Kidney epithelial cell (primary cell): ENCODE measurements around the gene COL23A1. TPM values are rescaled to one million over a fixed set of nuclear protein-coding genes. Genes with fewer than 3 reads are reported as not detected.

Experiments used
- DNase-seq: peaks from one replicate; pipeline ENCODE4 v3.0.0-alpha.2; 2010; ENCODE audit warnings: low read depth
- H3K27me3 ChIP-seq: 2 replicates; pipeline ENCODE4 v1.6.0; 2011; ENCODE audit warnings: low read length; ENCODE audit not compliant: control insufficient read depth, insufficient read depth
- H3K36me3 ChIP-seq: 2 replicates; pipeline ENCODE4 v1.5.1; 2011; ENCODE audit warnings: low read length; ENCODE audit not compliant: control insufficient read depth, insufficient read depth
- H3K4me3 ChIP-seq: 2 replicates; pipeline ENCODE4 v1.5.1; 2011; ENCODE audit warnings: low read depth, mild to moderate bottlenecking, control low read depth, low read length
- total RNA-seq: library from RNA; depleted of rRNA; stranded (reverse); fragments of >200 nt; gene quantifications from 2 replicates; pipeline ENCODE4 v1.2.3, GENCODE V29; 2015
- TF ChIP-seq, protein P1 (sequence below): IDR thresholded peaks from 2 replicates; pipeline ENCODE4 v1.5.1; 2011; ENCODE audit warnings: mild to moderate bottlenecking, moderate library complexity, low read length, control low read depth, inconsistent platforms; ENCODE audit not compliant: insufficient read depth, poor library complexity, severe bottlenecking

Gene COL23A1
- total RNA-seq, 1 donor from 2014 or later: 0.17 TPM

DNA sequence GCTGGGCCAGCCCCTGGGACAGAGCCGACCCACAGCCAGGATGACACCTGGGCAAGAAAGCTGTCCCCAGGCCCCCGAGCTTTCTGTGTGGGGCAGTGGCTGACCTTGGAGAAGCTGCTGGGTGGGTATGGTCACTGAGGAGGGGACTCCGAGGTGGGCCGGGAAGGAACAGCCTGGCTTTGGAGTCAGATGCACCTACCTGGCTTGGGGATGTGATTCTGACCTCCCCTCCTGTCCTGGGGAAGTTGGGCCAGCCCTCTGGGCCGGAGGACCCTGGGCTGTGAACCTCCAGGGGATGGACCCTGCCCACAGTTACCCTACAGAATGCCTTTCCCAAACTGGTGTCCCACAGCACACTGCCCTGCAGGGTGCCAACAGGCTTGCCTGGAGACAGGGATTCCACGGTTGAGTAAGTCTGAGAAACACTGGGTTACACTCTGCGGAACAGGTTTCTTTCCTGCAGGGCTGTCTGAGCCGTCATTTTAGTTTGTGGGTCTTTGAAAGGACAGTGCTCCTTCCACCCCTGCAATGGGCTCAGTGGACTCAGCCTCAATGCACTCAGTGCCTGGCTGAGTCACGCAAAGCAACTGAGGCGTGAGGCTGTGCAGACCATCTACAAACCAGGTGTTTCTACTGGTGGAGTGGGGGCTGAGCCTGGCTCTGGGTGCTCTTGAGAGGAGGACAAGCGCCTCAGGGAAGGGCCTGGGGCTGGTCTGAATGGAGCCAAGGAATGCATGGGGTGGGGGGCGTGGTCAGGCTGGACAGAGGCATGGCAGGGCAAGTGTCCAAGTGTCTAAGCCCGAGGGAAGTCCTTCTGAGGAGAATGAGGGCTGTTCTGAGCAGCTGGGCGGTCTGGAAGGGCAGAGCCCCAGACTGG lies 316.3 kb downstream of the COL23A1 start:
- peaks cover 7% of the 10 kb centered on the region for H3K27me3 ChIP-seq
- no peak for DNase-seq
- no peak overlapping the region for H3K4me3 ChIP-seq
- TF ChIP-seq, protein P1, sequence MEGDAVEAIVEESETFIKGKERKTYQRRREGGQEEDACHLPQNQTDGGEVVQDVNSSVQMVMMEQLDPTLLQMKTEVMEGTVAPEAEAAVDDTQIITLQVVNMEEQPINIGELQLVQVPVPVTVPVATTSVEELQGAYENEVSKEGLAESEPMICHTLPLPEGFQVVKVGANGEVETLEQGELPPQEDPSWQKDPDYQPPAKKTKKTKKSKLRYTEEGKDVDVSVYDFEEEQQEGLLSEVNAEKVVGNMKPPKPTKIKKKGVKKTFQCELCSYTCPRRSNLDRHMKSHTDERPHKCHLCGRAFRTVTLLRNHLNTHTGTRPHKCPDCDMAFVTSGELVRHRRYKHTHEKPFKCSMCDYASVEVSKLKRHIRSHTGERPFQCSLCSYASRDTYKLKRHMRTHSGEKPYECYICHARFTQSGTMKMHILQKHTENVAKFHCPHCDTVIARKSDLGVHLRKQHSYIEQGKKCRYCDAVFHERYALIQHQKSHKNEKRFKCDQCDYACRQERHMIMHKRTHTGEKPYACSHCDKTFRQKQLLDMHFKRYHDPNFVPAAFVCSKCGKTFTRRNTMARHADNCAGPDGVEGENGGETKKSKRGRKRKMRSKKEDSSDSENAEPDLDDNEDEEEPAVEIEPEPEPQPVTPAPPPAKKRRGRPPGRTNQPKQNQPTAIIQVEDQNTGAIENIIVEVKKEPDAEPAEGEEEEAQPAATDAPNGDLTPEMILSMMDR: no peak
- H3K36me3 ChIP-seq: no peaks in the 10 kb centered on the region

DNA sequence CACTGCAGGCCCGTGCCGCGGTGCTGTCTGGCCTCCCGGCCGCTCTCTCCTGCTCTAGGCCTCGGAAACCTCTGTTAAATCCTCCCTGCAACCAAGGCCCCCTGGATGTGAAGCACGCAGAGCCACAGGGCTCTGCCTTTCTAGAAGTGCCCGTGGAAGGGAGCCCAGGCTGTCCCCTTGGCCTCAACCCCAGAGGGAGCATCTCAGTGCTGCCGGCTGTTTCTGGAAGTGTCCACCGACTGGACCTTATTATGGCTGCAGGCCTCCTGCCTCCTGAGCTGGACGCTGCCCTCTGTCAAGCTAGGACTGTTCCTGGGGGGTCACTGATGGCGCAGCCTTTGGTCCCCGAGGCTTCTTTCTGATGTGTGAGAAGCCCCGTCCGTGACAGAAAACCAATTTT lies 317.2 kb downstream of the COL23A1 start:
- Histone ChIP-seq H3K36me3 (no peaks in the 10 kb centered on the region), H3K27me3 (peaks cover 3% of the 10 kb centered on the region), H3K4me3 (no peak overlapping the region)
- TF ChIP-seq, protein P1: no peak
- DNase-seq: no peak

DNA sequence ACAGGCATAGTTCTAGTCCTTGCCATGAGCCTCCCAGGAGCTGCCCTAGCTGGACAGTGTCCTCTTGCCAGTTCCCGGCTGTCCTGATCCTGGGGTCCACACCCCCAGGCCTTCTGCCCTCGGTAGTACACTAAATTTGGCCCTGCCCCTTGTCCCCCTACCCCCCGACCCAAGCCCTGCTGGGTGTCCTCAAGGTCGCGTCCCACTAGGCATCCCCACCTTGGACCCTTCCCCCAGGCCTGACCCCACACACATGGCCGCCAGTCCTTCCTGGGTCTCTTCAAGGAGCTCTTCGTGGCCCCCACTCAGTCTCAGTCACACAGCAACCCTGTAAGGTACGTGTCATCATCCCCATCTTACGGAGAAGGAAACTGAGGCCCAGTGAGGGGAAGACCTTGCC lies 317.6 kb downstream of the COL23A1 start:
- TF ChIP-seq, protein P1: no peak
- no peak for DNase-seq
- Histone ChIP-seq H3K27me3 (no peaks in the 10 kb centered on the region), H3K36me3 (no peaks in the 10 kb centered on the region), H3K4me3 (no peak overlapping the region)

DNA sequence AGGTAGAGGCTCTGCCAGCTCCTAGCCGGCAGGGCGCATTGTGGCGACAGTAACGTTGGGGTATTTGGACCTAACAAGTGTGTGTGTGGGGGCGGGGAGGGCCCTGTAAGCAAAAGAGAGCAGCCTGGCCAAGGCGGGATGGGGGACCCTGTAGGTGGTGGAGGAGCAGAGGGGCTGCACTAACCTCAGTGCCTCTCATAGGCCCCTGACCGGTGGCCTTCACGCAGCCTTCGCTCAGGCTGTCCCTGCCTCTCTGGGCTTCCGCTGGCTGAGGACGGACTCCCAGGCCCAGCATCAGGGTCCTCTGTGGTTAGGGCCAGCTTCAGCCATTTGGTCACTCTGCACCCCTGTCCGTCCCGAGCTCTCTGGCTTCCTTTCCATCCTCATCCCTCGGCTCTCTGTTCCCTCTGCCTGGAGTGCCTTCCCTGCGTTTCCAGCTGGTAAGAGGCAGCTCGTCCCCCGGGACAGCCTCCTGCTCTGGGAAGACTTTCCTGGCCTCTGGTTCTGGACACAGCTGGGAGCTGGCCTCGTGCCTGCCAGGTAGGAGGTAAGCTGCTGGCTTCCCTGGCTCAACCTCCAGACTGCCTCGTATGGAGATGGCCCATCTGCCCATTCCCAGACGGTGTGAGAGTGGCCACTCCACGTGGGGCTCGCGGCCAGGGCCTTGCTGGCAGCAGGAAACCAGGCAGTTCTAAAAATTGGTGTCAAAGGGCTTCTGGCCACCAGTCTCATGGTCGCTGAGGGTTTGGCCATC lies 318.3 kb downstream of the COL23A1 start:
- DNase-seq: no peak
- TF ChIP-seq, protein P1: no peak
- Histone ChIP-seq H3K36me3 (no peaks in the 10 kb centered on the region), H3K27me3 (no peaks in the 10 kb centered on the region), H3K4me3 (no peak overlapping the region)

DNA sequence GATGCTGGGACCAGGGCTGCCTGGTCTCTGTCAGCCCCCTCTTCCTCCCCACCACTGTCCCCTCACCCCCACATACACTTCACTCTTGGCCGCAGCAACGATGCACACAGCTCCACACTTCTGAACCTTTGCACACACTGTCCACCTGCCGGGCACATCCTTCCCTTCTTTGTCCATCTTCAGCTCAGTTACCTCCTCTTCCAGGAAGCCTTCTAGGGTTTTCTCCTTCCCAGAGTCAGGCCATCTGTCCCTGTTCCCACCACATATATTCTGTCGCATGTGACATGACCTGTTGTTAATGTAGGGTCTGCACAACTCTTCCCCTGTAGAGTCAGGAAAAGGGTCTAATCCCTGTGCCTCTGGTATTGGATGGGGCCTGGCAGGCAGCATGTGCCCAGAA lies 319.0 kb downstream of the COL23A1 start:
- TF ChIP-seq, protein P1: no peak
- H3K36me3 ChIP-seq: no peaks in the 10 kb centered on the region
- no peaks in the 10 kb centered on the region for H3K27me3 ChIP-seq
- DNase-seq: no peak
- H3K4me3 ChIP-seq: no peak overlapping the region
